ENCODE data around the gene AGBL1.

The AGBL1 gene

DNA sequence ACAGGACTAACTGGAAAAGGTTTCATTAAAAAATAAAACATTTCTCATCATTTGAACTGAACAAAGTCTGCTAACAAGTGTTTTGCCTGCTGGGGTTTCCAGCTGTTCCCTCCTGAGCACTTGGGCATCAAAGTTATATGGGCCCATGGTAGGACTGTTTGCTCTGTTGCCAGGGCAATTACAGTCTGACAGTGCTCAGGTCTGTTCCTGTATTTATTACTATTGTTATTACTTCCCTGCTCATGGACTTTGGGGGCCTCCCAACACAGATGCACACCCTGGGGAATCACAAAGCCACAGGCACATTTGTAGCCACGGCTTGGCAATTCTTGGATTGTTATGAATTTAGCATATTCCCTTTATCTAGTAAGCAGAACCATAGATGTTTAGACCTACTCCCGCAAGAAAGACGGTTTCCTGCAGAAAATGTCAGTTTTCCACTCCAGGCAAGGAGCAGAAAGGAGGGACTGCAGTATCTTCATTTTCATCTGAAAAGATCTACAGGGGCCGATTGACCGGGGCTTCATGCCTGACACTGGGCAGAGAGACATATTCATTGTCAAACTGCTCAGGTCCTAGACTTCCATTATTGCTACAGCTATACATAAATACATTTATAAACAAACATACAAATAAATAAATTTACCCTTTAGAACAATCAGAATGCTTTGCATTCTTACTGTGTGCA is 580.2 kb downstream of the AGBL1 start:
- no peak for DNase-seq

DNA sequence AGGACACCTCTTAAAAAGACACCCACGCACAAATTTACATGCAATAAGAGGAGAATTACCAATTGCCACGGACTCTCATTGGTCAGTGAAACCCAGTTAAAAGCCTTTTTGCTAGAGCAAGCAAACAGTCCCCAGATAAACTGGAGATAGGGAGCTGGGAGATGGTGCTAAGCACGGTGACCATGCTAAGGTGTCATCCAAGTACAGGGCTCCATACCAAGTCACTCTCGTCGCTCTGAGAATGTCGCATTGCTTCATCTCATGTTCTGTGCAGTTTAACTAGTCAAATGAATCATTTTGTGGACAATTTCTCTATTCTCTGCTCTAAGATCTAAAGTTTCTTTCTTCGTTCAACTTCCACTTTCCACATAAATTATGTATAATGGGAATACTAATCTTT is 581.9 kb downstream of the AGBL1 start:
- no peak for DNase-seq

DNA sequence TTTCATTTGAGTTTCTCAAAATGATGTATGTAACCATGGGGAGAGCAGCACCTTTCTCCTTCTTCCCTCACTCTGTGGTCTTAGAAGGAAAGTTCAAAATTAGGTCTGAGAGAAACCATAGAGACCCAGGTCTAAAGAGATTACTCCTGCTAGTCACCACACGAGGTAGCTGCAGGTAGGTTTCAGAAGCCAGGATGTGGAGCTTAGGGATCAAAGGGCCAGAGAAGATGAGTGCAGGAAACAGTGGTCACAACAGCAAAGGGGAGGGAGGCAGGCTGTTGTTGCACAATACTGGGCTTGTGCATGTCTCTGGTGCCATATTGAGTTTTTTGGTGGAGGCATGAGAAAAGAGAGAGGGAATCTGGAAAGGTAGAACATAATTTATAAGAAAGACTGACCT is 583.6 kb downstream of the AGBL1 start:
- DNase-seq: no peak

- DNase-seq: no peak
These were observed 584.3 kb downstream of the AGBL1 start for GRCh38 chr15:86663979-86664378.

DNA sequence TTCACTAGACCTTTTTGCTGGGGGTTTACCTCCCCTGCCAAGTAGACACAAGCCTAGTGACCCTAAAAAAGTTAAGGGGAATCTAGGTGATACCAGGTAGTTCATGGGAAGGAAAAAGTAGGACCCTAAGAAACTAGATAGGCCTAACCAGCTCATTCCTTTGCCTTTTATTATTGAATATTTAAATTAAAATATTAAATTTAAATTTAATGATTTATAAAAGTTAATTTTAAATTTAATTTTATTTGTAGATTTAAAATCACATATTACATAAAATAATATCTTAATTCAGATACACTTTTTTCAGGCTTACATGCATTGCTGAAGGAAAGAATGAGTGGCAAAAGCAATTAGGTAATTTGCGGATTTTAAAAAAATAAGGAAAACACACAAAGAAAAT is 584.9 kb downstream of the AGBL1 start:
- no peak for DNase-seq

DNA sequence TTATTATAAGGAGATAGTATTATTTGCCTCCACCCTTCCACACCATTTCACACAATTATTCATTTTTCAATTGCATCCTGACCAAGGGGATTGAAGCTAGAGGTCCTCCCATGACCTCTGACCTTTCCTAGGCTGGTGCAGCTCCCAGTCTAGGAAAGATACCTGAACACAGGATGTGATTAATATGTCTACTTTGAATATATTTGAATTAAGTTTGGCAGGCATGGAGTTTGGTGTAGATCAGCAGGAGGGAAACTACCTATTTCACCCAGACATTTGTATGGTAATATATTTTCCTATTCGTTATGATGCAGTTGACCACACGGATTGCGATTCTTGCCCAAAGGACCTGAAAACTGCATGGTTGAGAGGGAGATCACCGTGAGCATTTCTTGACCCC is 596.3 kb downstream of the AGBL1 start:
- no peak for DNase-seq

DNA sequence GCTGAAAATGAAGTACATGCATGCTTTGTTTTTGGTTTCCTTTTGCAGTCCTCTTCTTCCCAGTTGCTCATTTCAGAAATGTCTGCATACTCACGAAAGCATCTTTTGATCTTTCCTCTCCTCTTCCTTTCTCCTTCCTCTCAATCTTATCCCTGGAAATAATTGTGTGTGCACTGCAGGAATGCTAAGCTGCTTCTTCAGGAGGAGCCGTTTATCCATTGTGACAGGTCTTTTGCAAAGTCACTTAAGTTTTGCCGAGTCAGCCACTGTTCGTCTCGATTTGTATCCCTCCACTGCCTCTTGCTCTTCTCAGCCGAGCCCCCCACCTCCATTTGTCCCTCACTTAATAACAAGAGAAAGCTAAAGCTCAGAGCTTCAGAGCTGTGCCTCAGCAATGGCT is 597.6 kb downstream of the AGBL1 start:
- no peak for DNase-seq

- DNase-seq: no peak
These were observed 605.6 kb downstream of the AGBL1 start for GRCh38 chr15:86685263-86685662.

GRCh38 chr15:86689006-86689405 is 609.3 kb downstream of the AGBL1 start:
- DNase-seq: no peak

DNA sequence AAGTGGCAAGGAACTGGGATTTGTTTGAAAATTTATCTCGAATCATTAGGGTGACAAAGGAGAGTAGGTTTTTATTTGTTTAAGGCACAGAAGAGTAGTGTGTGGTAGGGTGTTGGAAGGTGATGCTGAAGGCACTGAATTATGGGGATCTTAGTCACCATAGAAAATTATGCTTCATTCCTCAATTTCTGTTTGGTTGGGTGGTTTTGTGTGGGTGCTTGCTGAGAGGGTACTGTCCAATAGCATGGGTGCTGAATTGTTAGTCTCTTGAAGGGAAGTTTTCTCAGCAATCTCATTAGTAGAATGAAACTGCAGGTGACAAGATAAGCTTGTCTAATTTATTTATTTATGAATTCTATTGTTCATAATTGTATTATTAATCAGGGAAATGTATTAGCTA is 610.9 kb downstream of the AGBL1 start:
- no peak for DNase-seq

DNA sequence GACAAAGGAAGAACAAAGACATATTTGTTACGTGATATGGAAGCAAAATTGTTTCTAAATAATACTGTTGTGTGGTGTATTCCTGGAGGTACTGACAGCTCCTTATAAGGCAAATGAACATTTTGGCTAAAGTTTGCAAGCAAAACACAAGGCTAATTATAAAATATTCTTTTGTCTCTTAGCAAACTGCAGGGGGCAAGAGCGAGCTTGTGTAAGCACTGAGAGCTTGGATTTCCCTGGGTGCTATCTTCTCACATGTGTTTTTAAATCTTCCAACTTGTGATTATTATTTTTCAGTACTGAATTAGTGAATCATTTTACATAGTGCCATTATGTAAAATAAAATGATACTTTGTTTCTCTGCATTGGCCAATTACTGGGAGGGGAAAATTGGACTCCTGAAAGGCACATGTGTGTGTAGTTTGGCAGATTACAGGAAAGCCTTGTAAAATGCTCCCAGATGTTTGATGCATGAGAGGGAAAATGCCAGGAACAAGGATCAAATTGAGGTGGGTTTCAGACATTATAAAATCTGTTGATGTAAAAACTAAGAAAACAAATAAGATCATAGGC is 611.5 kb downstream of the AGBL1 start:
- DNase-seq: no peak

GRCh38 chr15:86700864-86701610 is 621.4 kb downstream of the AGBL1 start:
- no peak for DNase-seq

- no peak for DNase-seq
These were observed 621.9 kb downstream of the AGBL1 start for GRCh38 chr15:86701611-86701963.

DNA sequence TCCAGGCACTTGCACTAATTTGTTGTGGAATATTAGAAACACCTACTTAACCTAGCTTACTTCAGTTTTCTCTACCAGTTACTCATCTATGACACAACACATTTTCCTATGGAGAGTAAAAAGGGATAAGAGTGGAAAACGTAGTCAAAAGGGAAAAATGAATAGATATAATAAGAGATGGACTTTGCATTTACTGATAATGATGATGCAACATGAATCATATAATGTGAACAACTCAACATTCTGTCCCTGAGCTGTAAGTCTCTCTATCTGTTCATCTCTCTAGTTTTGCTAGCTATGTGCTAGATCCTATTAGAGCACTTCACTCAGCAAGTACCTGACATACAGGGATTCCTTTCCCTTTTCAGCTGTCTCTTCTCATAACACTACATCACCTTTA is 627.1 kb downstream of the AGBL1 start:
- no peak for DNase-seq

- no peak for DNase-seq
These were observed 631.8 kb downstream of the AGBL1 start for GRCh38 chr15:86711476-86711875.

- no peak for DNase-seq
These were observed 634.6 kb downstream of the AGBL1 start for GRCh38 chr15:86714241-86714640.

DNA sequence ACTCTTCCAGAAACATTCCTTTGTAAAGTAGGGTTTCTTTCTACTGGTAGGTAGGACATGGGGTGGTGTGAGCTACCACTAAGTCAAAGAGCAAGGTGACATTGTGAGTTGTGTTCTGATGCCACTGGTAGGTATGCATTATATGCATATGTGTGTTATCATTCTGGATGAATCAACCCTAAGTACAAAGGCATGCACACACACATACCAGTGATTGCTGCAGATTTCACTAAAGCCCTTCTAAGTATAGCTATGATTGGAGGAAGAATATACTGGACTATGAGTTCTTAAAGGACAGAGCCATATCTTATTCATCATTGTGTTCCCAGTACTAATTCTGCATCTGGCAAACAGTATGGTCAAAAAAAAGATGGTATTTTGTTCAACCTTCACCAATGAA is 646.0 kb downstream of the AGBL1 start:
- DNase-seq: no peak

GRCh38 chr15:86735247-86736040 is 655.8 kb downstream of the AGBL1 start:
- no peak for DNase-seq

- DNase-seq: no peak
These were observed 662.2 kb downstream of the AGBL1 start for GRCh38 chr15:86741917-86742316.

- DNase-seq: peak; percentile 59
These were observed 663.7 kb downstream of the AGBL1 start for GRCh38 chr15:86743283-86743903.

GRCh38 chr15:86744198-86744780 is 664.6 kb downstream of the AGBL1 start:
- DNase-seq: no peak

GRCh38 chr15:86751116-86751515 is 671.4 kb downstream of the AGBL1 start:
- DNase-seq: no peak

DNA sequence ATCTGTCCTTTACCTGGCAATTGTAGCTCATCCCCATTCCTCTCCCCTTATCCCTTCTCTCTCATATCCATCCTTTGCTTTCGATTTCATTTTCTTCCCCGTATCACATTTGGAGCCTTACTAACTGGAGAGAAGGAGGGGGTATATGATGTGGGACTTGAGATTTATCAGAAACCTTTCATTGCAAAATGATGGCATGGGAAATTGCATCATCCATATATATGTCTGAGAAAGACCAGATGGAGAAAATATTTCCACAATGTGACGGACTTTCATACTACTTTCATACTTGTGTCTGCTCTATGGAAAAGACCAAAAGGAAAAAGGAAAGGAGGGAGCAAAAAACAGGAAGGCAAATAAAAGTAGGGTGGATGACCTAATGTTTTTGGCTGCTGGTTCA is 675.2 kb downstream of the AGBL1 start:
- no peak for DNase-seq

Data from CD4-positive, alpha-beta T cell treated with Interleukin-12 subunit alpha and Interleukin-12 subunit beta, for 1 hour (primary cell).